Smooth muscle cell (in vitro differentiated cells): Measurements from ENCODE around the gene CPNE8. TPM values are rescaled to one million over a fixed set of nuclear protein-coding genes. Genes with fewer than 3 reads are reported as not detected.

ENCODE experiments used
- DNase-seq: peaks from one replicate; lab custom pipeline; 2025; ENCODE audit not compliant: unreplicated experiment; lab: John Stamatoyannopoulos, UW
- H2AFZ ChIP-seq: fragments of 200-600 bp; sonication (generic); 2 replicates; pipeline ENCODE4 v1.6.0; 2016; ENCODE audit warnings: antibody characterized with exemption, low read depth, mild to moderate bottlenecking
- H3F3A ChIP-seq: fragments of 200-600 bp; sonication (generic); 2 replicates; pipeline ENCODE4 v1.6.0; 2017; ENCODE audit warnings: antibody characterized with exemption, low read depth
- H3K27ac ChIP-seq: fragments of 200-600 bp; sonication (generic); 2 replicates; pipeline ENCODE4 v1.5.1; 2016; ENCODE audit warnings: low read depth, mild to moderate bottlenecking
- H3K27me3 ChIP-seq: fragments of 200-600 bp; sonication (generic); 2 replicates; pipeline ENCODE4 v1.6.1; 2016; ENCODE audit warnings: low read depth, mild to moderate bottlenecking
- H3K36me3 ChIP-seq: fragments of 200-600 bp; sonication (generic); 2 replicates; pipeline ENCODE4 v1.5.1; 2016; ENCODE audit warnings: low read depth
- H3K4me1 ChIP-seq: fragments of 200-600 bp; sonication (generic); 2 replicates; pipeline ENCODE4 v1.5.1; 2016; ENCODE audit warnings: low read depth
- H3K4me2 ChIP-seq: fragments of 200-600 bp; sonication (generic); 2 replicates; pipeline ENCODE4 v1.6.0; 2016; ENCODE audit warnings: mild to moderate bottlenecking
- H3K4me3 ChIP-seq: fragments of 200-600 bp; sonication (generic); 2 replicates; pipeline ENCODE4 v1.5.1; 2016; ENCODE audit warnings: mild to moderate bottlenecking
- H3K79me2 ChIP-seq: fragments of 200-600 bp; sonication (generic); 2 replicates; pipeline ENCODE4 v1.6.0; 2016; ENCODE audit warnings: low read depth, mild to moderate bottlenecking
- H3K9ac ChIP-seq: fragments of 200-600 bp; sonication (generic); 2 replicates; pipeline ENCODE4 v1.6.0; 2016; ENCODE audit warnings: low read depth
- H3K9me3 ChIP-seq: fragments of 200-600 bp; sonication (generic); replicated peaks from 2 replicates; pipeline ENCODE4 v1.5.1; 2016; ENCODE audit warnings: low read depth
- H4K20me1 ChIP-seq: fragments of 200-600 bp; sonication (generic); 2 replicates; pipeline ENCODE4 v1.6.0; 2016; ENCODE audit warnings: low read depth
- CTCF ChIP-seq: fragments of 200-600 bp; sonication (generic); IDR thresholded peaks from 2 replicates; pipeline ENCODE4 v1.5.1; 2017; ENCODE audit warnings: borderline replicate concordance, mild to moderate bottlenecking, antibody characterized with exemption; ENCODE audit not compliant: insufficient read depth, poor library complexity, severe bottlenecking
- WGBS: methylation state at CpG from one replicate; pipeline ENCODE4 v1.1.7; 2016; ENCODE audit warnings: low lambda C conversion rate; 5-methylcytosine and 5-hydroxymethylcytosine counted together
- polyA plus RNA-seq: library from polyadenylated mRNA; unstranded; fragments of >200 nt; fragmentation: Nextera tagmentation; extraction: Ambion mirVana; gene quantifications from 2 replicates; pipeline ENCODE4 v1.2.1, GENCODE V29; 2016
- total RNA-seq: library from RNA; depleted of rRNA; stranded (reverse); fragments of >200 nt; gene quantifications from 2 replicates; pipeline ENCODE4 v1.2.3, GENCODE V29; 2014

CPNE8 gene
- total and polyA plus RNA-seq, 2 experiments from 2014 or later: 6.3 to 19.4 TPM

DNA sequence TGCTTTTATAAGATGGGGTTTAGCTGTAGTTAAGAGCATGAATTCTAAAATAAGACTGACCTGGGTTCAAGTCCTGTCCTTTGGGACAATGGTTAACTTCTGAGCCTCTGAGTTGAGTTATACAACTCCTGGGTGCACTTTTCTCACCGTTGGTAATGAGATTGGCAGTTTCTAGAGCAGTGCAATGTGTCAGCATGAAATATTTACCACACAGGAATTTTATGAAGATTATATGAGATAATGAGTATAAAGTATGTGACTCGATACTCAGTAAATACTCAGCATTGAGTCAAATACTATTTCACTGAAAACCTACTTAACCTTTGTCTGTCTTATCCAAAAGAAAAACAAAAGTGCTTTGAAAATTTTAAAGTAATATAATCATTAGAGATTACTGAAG is 214.2 kb downstream of the CPNE8 start:
- no peak for DNase-seq
- no peaks in the 10 kb centered on the region for H3K9me3 ChIP-seq
- no peaks in the 10 kb centered on the region for H3K4me1 ChIP-seq
- no peak overlapping the region for H3K4me3 ChIP-seq
- no peaks in the 10 kb centered on the region for H3K36me3 ChIP-seq
- H3K27me3 ChIP-seq: no peaks in the 10 kb centered on the region
- no peaks in the 10 kb centered on the region for H3K79me2 ChIP-seq
- no peak overlapping the region for H3K4me2 ChIP-seq
- H3K27ac ChIP-seq: no peak overlapping the region
- no peak overlapping the region for H3K9ac ChIP-seq
- no peak overlapping the region for H2AFZ ChIP-seq
- no peaks in the 10 kb centered on the region for H3F3A ChIP-seq
- no peaks in the 10 kb centered on the region for H4K20me1 ChIP-seq
- no peak for TF ChIP-seq CTCF
- WGBS: 93% methylated on average over 2 of the region's 2 CpGs

GRCh38 chr12:38690646-38691045 is 214.7 kb downstream of the CPNE8 start:
- no peak for TF ChIP-seq CTCF
- H3K27me3 ChIP-seq: no peaks in the 10 kb centered on the region
- H3K27ac ChIP-seq: no peak overlapping the region
- H2AFZ ChIP-seq: no peak overlapping the region
- no peaks in the 10 kb centered on the region for H3K9me3 ChIP-seq
- DNase-seq: no peak
- no peaks in the 10 kb centered on the region for H3K4me1 ChIP-seq
- H4K20me1 ChIP-seq: no peaks in the 10 kb centered on the region
- no peaks in the 10 kb centered on the region for H3K36me3 ChIP-seq
- no peak overlapping the region for H3K9ac ChIP-seq
- no peaks in the 10 kb centered on the region for H3F3A ChIP-seq
- H3K79me2 ChIP-seq: no peaks in the 10 kb centered on the region
- no peak overlapping the region for H3K4me3 ChIP-seq
- H3K4me2 ChIP-seq: no peak overlapping the region

GRCh38 chr12:38689704-38690103 is 215.7 kb downstream of the CPNE8 start:
- no peaks in the 10 kb centered on the region for H3K9me3 ChIP-seq
- no peaks in the 10 kb centered on the region for H3F3A ChIP-seq
- H3K79me2 ChIP-seq: no peaks in the 10 kb centered on the region
- H4K20me1 ChIP-seq: no peaks in the 10 kb centered on the region
- no peaks in the 10 kb centered on the region for H3K4me1 ChIP-seq
- H3K4me3 ChIP-seq: no peak overlapping the region
- no peak for DNase-seq
- no peak overlapping the region for H3K27ac ChIP-seq
- H3K9ac ChIP-seq: no peak overlapping the region
- no peak overlapping the region for H2AFZ ChIP-seq
- no peaks in the 10 kb centered on the region for H3K27me3 ChIP-seq
- WGBS: 74% methylated on average over 5 of the region's 5 CpGs
- H3K4me2 ChIP-seq: no peak overlapping the region
- no peaks in the 10 kb centered on the region for H3K36me3 ChIP-seq
- no peak for TF ChIP-seq CTCF

DNA sequence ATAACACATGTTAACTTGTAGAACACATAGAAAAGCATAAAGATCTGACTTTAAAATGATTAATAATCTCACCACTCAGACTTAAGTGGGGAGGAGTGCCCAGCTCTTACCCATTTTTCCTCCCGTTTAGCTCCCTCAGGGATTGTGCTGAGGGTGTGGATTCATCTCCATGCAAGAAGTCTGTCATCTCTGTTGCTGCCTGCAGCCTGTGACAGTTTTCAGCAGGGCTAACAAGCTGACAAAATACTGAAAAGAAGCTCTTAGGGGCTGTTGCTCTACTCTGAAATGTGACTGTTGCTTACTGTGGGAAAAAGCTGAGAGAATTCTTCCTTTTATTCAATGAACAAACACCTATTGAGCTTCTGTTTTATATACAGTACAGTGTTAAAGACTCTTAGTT is 216.2 kb downstream of the CPNE8 start:
- no peaks in the 10 kb centered on the region for H3K79me2 ChIP-seq
- no peak overlapping the region for H3K9ac ChIP-seq
- no peaks in the 10 kb centered on the region for H3K27me3 ChIP-seq
- H3K9me3 ChIP-seq: no peaks in the 10 kb centered on the region
- H3K4me3 ChIP-seq: no peak overlapping the region
- no peaks in the 10 kb centered on the region for H3F3A ChIP-seq
- H3K4me1 ChIP-seq: no peaks in the 10 kb centered on the region
- WGBS: 81% methylated on average over 1 of the region's 1 CpG
- H3K36me3 ChIP-seq: no peaks in the 10 kb centered on the region
- H3K27ac ChIP-seq: no peak overlapping the region
- DNase-seq: no peak
- no peak for TF ChIP-seq CTCF
- H2AFZ ChIP-seq: no peak overlapping the region
- no peaks in the 10 kb centered on the region for H4K20me1 ChIP-seq
- H3K4me2 ChIP-seq: no peak overlapping the region
